ENCODE data around the gene UMAD1.

The UMAD1 gene

GRCh38 chr7:7916064-7916463 is 275.5 kb downstream of the UMAD1 start:
- TF ChIP-seq POLR2AphosphoS5 (IDR thresholded peaks at IDR 0.05; ENCODE audit: low read depth, low read length) (no peak), SIN3A (IDR thresholded peaks at IDR 0.05; ENCODE audit: borderline replicate concordance, insufficient read depth, low read length) (no peak), FOXP2 (optimal IDR thresholded peaks at IDR 0.05; ENCODE audit: borderline replicate concordance, extremely low read depth, extremely low read length, insufficient read depth) (no peak), TAF1 (IDR thresholded peaks at IDR 0.05; ENCODE audit: borderline replicate concordance, insufficient read depth, low read length) (no peak)
- TF ChIP-seq, protein P1, sequence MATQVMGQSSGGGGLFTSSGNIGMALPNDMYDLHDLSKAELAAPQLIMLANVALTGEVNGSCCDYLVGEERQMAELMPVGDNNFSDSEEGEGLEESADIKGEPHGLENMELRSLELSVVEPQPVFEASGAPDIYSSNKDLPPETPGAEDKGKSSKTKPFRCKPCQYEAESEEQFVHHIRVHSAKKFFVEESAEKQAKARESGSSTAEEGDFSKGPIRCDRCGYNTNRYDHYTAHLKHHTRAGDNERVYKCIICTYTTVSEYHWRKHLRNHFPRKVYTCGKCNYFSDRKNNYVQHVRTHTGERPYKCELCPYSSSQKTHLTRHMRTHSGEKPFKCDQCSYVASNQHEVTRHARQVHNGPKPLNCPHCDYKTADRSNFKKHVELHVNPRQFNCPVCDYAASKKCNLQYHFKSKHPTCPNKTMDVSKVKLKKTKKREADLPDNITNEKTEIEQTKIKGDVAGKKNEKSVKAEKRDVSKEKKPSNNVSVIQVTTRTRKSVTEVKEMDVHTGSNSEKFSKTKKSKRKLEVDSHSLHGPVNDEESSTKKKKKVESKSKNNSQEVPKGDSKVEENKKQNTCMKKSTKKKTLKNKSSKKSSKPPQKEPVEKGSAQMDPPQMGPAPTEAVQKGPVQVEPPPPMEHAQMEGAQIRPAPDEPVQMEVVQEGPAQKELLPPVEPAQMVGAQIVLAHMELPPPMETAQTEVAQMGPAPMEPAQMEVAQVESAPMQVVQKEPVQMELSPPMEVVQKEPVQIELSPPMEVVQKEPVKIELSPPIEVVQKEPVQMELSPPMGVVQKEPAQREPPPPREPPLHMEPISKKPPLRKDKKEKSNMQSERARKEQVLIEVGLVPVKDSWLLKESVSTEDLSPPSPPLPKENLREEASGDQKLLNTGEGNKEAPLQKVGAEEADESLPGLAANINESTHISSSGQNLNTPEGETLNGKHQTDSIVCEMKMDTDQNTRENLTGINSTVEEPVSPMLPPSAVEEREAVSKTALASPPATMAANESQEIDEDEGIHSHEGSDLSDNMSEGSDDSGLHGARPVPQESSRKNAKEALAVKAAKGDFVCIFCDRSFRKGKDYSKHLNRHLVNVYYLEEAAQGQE (IDR thresholded peaks at IDR 0.05; ENCODE audit: insufficient read depth in 1 of 2, low read depth in 2 of 2, low read length in 2 of 2): no peak

DNA sequence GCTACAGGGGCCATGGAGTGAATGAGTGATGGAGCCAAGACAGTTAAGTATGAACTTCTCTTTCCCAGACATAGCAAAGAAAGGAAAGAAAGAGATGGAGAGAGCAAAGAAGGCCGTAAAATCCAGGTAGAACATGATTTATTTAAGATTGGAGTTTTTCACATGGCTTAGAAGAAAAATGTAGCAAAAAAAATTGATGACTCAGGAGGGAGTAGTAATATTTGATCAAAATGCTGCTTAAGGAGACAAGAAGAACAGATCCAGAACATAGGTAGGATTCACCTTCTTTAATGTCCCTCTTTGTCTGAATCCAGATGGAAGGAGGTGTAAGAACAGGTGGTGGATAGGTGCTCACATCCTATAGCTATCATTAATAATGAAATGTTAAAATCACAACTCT is 277.0 kb downstream of the UMAD1 start:
- TF ChIP-seq FOXP2 (optimal IDR thresholded peaks at IDR 0.05; ENCODE audit: borderline replicate concordance, extremely low read depth, extremely low read length, insufficient read depth) (no peak), POLR2AphosphoS5 (IDR thresholded peaks at IDR 0.05; ENCODE audit: low read depth, low read length) (no peak), SIN3A (IDR thresholded peaks at IDR 0.05; ENCODE audit: borderline replicate concordance, insufficient read depth, low read length) (no peak), TAF1 (IDR thresholded peaks at IDR 0.05; ENCODE audit: borderline replicate concordance, insufficient read depth, low read length) (no peak)
- TF ChIP-seq, protein P1 (IDR thresholded peaks at IDR 0.05; ENCODE audit: insufficient read depth in 1 of 2, low read depth in 2 of 2, low read length in 2 of 2): no peak

GRCh38 chr7:7918736-7919448 is 278.3 kb downstream of the UMAD1 start:
- no peak for TF ChIP-seq TAF1 (IDR thresholded peaks at IDR 0.05; ENCODE audit: borderline replicate concordance, insufficient read depth, low read length)
- TF ChIP-seq FOXP2 (optimal IDR thresholded peaks at IDR 0.05; ENCODE audit: borderline replicate concordance, extremely low read depth, extremely low read length, insufficient read depth): no peak
- TF ChIP-seq, protein P1 (IDR thresholded peaks at IDR 0.05; ENCODE audit: insufficient read depth in 1 of 2, low read depth in 2 of 2, low read length in 2 of 2): no peak
- no peak for TF ChIP-seq SIN3A (IDR thresholded peaks at IDR 0.05; ENCODE audit: borderline replicate concordance, insufficient read depth, low read length)
- TF ChIP-seq POLR2AphosphoS5 (IDR thresholded peaks at IDR 0.05; ENCODE audit: low read depth, low read length): no peak

GRCh38 chr7:7919449-7919945 is 278.9 kb downstream of the UMAD1 start:
- no peak for TF ChIP-seq SIN3A (IDR thresholded peaks at IDR 0.05; ENCODE audit: borderline replicate concordance, insufficient read depth, low read length)
- no peak for TF ChIP-seq TAF1 (IDR thresholded peaks at IDR 0.05; ENCODE audit: borderline replicate concordance, insufficient read depth, low read length)
- TF ChIP-seq, protein P1 (IDR thresholded peaks at IDR 0.05; ENCODE audit: insufficient read depth in 1 of 2, low read depth in 2 of 2, low read length in 2 of 2): no peak
